GM11168 (cell line): ENCODE results near the gene AUTS2.

Experiments used
- in situ Hi-C: fragments of 300-500 bp; cut with MboI; formaldehyde crosslinking; loops from one replicate; pipeline ENCODE4 v1.12.0; 2022; ENCODE audit warnings: low sequenced_read_pairs; ENCODE audit not compliant: unreplicated experiment

Gene AUTS2

GRCh38 chr7:70738151-70738885 is 1140.0 kb downstream of the AUTS2 start:
- in situ Hi-C loops, result no loop called here

DNA sequence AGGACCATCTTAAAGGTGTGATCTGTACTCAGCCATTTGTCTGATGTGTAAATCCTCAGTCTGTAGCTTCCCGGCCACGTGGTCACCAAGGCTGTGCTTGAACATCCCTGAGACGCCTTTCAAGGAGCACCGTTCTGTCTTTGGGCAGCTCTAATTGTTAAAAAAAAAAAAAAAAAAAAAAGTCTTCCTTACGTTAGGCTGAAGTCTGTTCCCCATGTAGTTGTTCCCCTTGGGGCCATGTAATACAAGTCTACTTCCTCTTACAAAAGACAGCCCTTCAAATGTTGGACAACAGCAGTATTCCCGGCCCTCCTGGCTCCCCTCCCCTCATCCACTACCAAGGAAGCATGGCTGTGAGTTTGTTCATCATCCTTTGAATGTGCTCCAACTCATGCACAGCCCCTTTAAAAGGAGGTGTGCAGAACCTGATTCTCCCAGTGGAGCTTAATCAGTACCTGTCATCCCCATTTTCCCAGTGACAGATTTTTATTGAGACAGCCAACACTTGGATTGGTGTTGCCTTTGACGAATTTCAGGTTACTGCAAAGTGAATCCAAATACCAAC is 1141.5 kb downstream of the AUTS2 start:
- in situ Hi-C loops, result no loop called here

DNA sequence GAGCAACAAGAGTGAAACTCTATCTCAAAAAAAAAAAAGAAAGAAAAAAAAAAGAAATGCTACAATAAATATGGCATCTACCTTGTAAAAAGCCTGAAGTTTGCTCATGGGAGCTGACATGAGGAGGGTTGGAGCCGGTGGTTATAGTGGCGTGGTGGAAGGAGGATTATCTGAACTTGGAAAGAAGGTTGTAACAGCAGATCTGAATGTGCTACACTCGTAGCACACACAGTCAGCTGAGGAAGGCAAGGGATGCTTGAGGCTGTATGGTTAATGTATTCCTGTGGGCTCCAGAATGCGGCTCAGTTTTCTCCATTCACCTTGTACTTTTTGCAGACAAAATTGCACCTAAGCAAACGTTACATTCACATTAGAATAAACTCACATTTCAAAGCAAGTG is 1143.4 kb downstream of the AUTS2 start:
- in situ Hi-C loops, result no loop called here

GRCh38 chr7:70743531-70744325 is 1145.5 kb downstream of the AUTS2 start:
- in situ Hi-C loops, result no loop called here

DNA sequence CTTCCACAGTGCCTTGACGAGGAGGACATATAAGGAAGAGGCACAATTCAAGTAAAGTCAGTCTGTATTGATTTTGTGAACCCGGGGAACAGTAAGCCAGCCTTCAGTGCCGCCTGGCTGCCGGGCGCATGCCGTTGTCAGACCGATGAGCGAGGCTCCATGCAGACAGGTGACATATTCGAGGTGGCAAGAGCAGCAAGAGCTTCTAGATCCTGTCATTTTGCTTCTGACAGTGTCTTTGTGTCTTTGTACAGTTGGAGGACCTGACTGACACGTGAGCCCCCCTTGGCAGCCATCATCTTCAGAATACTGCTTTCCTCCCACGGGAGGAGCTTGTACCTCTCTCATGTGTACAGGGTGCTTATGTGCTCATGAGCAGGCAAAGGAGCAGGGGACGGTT is 1146.2 kb downstream of the AUTS2 start:
- in situ Hi-C loops, result no loop called here

DNA sequence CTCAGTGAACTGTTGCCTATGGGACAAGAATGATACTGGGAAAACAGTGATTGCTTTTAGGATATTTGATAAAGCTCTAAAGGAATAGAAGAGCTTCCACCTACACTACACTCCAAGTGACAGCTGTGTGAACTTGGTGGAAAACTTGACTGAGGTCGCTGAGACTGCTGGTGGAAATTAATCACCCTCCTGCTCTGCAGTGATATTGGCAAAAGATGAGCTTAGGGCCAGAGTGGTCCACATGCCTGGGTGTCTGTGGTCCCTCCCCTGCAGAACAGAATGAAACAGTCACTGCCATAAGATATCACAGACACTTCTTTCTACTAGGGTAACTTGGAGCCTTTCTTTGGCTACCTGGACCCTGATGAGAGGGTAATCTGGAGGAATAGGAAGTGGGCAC is 1151.6 kb downstream of the AUTS2 start:
- in situ Hi-C loops, result no loop called here

DNA sequence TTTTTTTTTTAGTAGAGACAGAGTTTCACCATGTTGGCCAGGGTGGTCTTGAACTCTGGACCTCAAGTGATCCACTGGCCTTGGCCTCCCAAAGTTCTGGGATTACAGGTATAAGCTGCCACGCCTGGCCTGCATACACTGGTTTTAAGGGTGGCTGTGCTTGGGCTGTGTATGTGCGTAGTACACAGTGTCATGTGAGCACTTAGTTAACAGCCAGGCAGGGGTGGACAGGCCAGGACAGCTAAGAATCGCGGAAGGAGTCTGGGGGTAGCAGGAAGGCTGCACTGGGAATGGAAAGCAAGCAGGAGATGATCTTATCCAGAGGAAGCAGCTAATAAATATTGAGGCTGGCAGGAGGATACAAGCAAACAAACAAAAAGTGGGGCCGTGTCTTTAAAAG is 1153.6 kb downstream of the AUTS2 start:
- in situ Hi-C loops, result no loop called here

DNA sequence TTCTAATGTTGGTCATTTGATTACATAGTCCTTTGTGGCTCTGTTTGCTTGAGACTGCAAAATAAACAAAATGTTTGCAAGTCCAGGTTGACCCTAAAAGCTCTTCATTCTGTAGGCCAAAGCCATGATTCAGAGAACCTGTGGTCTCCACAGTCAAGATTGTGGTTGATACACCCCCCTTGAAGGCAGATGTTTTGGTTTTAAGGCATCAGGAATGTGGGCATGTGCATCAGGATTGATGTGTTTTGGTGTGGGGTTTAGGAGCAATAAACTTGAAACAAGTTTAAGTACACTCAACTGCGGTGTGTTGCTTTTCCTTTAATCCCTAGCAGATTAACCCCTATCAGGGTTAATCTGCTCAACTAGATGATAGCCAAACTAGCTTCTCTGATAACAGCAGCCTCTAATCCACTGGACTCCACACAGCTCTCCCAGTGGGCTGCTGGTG is 1154.5 kb downstream of the AUTS2 start:
- in situ Hi-C loops, result no loop called here

GRCh38 chr7:70756789-70757188 is 1158.5 kb downstream of the AUTS2 start:
- in situ Hi-C loops, result no loop called here

- in situ Hi-C loops, result no loop called here
These were observed 1160.4 kb downstream of the AUTS2 start for GRCh38 chr7:70758646-70759045.

GRCh38 chr7:70759674-70760073 is 1161.4 kb downstream of the AUTS2 start:
- in situ Hi-C loops, result no loop called here

- in situ Hi-C loops, result no loop called here
These were observed 1163.5 kb downstream of the AUTS2 start for GRCh38 chr7:70761711-70762328.

GRCh38 chr7:70762696-70763095 is 1164.4 kb downstream of the AUTS2 start:
- in situ Hi-C loops, result no loop called here

GRCh38 chr7:70763961-70764691 is 1165.9 kb downstream of the AUTS2 start:
- in situ Hi-C loops, result no loop called here

GRCh38 chr7:70764701-70765208 is 1166.5 kb downstream of the AUTS2 start:
- in situ Hi-C loops, result no loop called here

DNA sequence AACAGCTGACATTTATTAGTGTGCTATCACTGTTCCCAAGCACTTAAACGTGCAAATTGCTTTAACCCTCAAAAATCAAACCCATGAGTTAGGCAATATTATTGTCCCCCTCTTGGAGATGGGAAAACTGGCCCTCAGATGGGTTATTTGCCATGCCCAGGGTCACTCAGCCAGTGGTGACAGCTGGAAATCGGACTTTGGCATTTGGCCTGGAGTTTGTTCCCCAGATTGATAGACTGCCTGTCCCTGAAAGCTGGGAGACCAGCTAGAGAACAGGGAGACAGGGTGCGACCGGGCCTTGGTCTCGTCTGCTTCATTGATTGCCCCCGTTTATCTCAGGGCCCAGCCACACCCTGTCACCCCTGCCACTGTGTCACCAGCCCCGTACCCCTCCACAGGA is 1167.4 kb downstream of the AUTS2 start:
- in situ Hi-C loops, result no loop called here

DNA sequence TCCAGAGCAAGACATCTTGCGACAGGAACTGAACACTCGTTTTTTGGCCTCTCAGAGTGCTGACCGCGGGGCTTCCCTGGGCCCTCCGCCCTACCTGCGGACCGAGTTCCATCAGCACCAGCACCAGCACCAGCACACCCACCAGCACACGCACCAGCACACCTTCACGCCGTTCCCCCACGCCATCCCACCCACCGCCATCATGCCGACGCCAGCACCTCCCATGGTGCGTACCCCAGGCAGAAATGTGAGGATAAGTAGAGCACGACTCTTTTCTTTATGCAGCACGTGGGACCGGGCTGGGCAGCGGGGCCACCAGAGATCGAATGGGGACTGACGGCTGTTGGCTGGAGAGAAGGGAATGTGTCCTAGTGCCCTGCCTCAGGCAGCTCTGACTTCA is 1167.8 kb downstream of the AUTS2 start:
- in situ Hi-C loops, result no loop called here

DNA sequence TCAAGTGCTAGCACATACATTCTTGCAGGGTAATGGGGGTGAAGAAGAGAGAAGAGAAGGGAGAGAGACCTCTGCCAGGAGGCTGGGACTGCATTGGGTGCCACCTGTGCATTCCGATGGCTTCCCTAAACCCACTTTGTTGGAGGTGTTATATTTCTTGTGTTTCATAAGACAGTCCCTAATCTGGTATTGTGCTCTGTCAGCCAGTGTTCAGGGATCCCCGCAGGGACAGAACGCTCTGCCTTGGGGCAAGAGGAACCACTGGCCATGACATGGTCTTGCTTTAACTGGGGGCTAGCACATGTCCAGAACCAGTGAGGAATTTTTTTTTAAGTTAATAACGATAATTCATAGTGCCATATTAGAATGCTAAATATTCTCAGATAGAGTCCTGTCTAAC is 1168.4 kb downstream of the AUTS2 start:
- in situ Hi-C loops, result no loop called here

- in situ Hi-C loops, result no loop called here
These were observed 1171.9 kb downstream of the AUTS2 start for GRCh38 chr7:70770154-70770553.

DNA sequence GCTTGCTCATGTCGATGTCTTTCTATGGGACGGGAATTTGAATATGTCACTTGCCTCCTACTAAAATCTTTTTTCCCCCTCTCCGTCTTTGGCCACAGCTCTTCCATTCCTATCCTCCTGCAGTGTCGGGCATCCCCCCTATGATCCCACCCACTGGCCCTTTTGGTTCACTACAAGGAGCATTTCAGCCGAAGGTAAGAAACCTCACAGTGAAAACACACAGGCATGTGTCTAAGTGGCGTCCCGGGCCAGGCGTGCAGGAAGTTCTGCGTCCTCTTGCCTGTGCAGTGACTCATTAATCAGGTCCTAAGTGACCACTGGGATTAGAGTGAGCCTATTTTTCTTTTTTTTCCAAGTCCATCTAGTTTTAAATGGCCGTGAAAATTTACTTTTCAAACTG is 1173.2 kb downstream of the AUTS2 start:
- in situ Hi-C loops, result no loop called here
